Activated T-helper 1 cell treated with anti-CD3 and anti-CD28 coated beads, Interleukin-12 subunit alpha, Interleukin-12 subunit beta, Interleukin-2, Interleukin-4 antibody, amounts not matched to agents 30 ng/mL and 10 ng/mL and 1 ng/mL, durations not matched to agents 14 hours and 24 hours and 36 hours (primary cell): ENCODE results near the gene DOLPP1. TPM values are rescaled to one million over a fixed set of nuclear protein-coding genes. Genes with fewer than 3 reads are reported as not detected.

ENCODE experiments used
- DNase-seq: peaks from one replicate; pipeline ENCODE4 v3.0.0; 2021; ENCODE audit warnings: low spot score
- H3K27ac Mint-ChIP-seq: one replicate; pipeline ENCODE4 v1.8.0; 2021; ENCODE audit warnings: mild to moderate bottlenecking, mixed read lengths
- H3K27me3 Mint-ChIP-seq: one replicate; pipeline ENCODE4 v1.8.0; 2022; ENCODE audit warnings: mild to moderate bottlenecking, moderate library complexity, mixed read lengths; ENCODE audit not compliant: insufficient read depth
- H3K36me3 Mint-ChIP-seq: one replicate; pipeline ENCODE4 v1.8.0; 2021; ENCODE audit warnings: low read depth, mixed read lengths
- H3K4me1 Mint-ChIP-seq: one replicate; pipeline ENCODE4 v1.8.0; 2021; ENCODE audit warnings: low read depth, mixed read lengths
- H3K4me3 Mint-ChIP-seq: one replicate; pipeline ENCODE4 v1.8.0; 2021; ENCODE audit warnings: mild to moderate bottlenecking, moderate library complexity, mixed read lengths
- H3K9me3 Mint-ChIP-seq: one replicate; pipeline ENCODE4 v1.8.0; 2021; ENCODE audit warnings: mixed read lengths
- intact Hi-C: fragments of 100-400 bp; cut with micrococcal nuclease; formaldehyde crosslinking; loops from one replicate; pipeline ENCODE4 v1.15.1; 2024
- total RNA-seq: library from RNA; stranded (reverse); gene quantifications from 2 replicates; pipeline ENCODE4 v1.2.3, GENCODE V29; 2022

The DOLPP1 gene
- total RNA-seq, 1 donor from 2014 or later = 28.4 TPM

DNA sequence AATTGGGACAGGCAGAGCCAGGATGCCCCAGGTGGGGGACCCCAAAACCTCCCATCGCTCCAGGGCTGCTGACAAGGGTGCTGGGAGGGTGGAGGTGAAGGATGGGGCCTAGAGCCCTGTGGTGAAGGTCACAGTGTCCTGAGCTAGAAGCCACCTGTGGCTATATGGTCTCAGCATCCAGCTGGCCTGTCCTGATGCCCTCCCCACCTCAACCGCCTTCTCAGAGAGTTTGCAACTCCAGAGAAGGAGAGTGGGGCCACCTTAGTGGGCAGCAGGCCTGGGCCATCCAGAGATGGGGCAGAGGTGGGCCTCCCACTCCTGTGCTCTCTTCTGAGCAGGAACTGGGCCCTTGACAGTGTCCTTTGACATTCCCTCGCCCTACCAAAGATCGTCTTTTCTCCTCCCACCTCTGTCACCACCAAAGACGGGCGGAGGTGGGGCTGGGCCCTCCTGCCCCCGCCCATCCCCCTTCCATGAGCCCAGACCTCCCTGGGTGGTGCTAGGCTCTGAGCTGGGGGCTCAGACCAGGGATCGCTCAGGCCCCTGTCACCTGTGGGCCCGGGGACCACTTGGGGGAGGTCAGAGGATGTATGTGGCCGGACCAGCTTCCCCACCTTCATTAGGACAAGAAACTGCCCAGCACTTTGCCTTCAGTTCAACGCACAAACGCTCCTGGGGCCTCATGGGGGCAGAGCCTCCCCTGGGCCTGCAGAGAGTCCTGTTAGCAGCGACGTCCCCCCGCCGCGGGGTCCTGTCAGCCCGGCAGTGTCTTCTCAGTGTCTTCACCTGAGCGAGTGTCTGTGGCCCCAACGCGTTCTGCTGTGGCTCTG lies 10.0 kb upstream of the DOLPP1 start:
- Mint-ChIP-seq H3K9me3 (no peaks in the 10 kb centered on the region), H3K27ac (no peak overlapping the region), H3K36me3 (peaks cover 3% of the 10 kb centered on the region), H3K4me1 (peaks cover 12% of the 10 kb centered on the region), H3K27me3 (no peaks in the 10 kb centered on the region), H3K4me3 (no peak overlapping the region)
- no peak for DNase-seq
- intact Hi-C loops = no loop called here

DNA sequence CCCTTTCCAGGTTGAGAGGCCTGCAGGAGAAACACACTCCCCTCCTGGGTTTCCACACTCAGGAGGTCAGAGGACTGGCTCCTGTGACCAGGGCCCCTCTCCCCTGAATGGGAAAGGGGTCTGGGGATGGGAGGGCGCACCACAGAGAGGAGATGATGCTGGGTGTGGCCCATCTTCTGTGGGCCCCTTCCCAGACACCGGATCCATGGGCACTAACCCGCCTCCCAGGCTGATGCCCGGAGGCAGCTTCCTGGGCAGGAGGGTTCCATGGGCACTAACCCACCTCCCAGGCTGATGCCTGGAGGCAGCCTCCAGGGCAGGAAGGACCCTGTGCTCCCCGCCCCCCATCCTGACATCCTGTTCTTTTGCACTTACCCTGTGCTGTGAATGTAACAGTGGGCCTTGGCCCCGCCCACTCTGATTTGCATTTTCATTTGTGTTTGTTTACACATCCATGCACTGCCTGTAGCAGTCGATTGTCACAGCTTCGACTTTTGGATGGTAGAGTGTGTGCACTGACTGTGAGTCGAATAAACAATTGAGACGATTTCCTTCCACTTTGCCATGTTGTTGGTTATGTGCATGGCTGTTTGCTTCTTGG lies 9.3 kb upstream of the DOLPP1 start:
- peaks cover 12% of the 10 kb centered on the region for H3K4me1 Mint-ChIP-seq
- no peak overlapping the region for H3K4me3 Mint-ChIP-seq
- H3K36me3 Mint-ChIP-seq = peaks cover 2% of the 10 kb centered on the region
- H3K27me3 Mint-ChIP-seq = no peaks in the 10 kb centered on the region
- intact Hi-C loops = no loop called here
- no peak overlapping the region for H3K27ac Mint-ChIP-seq
- peak; percentile 14 for DNase-seq
- H3K9me3 Mint-ChIP-seq = no peaks in the 10 kb centered on the region

DNA sequence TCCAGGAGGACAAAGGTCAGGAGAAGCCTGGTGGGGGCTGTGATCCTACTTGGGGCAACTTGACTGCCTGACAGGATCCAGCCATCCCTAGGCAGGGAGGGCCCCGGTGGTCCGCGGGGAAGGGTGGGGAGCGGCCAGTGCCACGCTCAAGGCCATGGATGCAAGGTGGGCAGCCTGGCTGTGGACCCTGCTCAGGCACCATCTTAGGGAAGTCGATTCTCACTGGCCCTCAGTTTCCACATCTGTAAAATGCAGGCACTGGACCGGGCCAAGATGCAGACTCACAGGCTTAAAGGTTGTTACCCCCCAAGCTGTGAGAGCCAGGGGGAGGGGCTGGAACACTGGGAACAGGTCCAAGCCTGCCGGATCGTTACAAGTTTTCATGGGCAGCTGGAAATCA lies 8.7 kb upstream of the DOLPP1 start:
- no peak overlapping the region for H3K27ac Mint-ChIP-seq
- no peak overlapping the region for H3K4me3 Mint-ChIP-seq
- no peaks in the 10 kb centered on the region for H3K9me3 Mint-ChIP-seq
- H3K27me3 Mint-ChIP-seq = no peaks in the 10 kb centered on the region
- no peak for DNase-seq
- peaks cover 2% of the 10 kb centered on the region for H3K36me3 Mint-ChIP-seq
- intact Hi-C loops = no loop called here
- peaks cover 12% of the 10 kb centered on the region for H3K4me1 Mint-ChIP-seq

DNA sequence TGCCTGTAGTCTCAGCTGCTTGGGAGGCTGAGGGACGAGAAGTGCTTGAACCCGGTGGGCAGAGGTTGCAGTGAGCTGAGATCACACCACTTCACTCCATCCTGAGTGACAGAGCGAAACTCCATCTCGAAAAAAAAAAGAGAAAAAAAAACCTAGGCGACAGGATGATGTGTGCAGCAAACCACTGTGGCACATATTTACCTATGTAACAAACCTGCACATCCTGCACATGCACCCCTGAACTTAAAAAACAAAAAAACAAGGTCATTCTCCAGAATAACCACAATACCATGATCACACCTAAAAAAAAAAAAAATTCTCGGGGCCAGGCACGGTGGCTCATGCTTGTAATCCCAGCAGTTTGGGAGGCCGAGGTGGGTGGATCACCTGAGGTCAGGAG lies 7.5 kb upstream of the DOLPP1 start:
- Mint-ChIP-seq H3K36me3 (peaks cover 2% of the 10 kb centered on the region), H3K27me3 (no peaks in the 10 kb centered on the region), H3K9me3 (no peaks in the 10 kb centered on the region), H3K4me1 (peaks cover 10% of the 10 kb centered on the region), H3K27ac (peak overlapping the region; percentile 76), H3K4me3 (no peak overlapping the region)
- no peak for DNase-seq
- intact Hi-C loops = no loop called here

DNA sequence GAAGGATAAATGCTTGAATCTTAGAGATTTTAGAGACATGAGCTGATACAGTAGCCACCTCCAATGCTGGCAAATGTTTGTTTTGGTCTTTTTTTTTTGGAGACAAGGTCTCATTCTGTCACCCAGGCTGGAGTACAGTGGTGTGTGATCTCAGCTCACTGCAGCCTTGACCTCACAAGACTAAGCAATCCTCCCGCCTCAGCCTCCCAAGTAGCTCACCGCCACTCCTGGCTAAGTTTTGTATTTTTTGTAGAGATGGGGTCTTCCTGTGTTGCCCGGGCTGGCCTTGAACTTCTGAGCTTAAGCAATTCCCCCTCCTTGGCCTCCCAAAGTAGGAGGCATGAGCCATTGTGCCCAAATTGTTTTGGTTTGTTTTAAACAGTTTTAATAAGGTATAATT lies 6.8 kb upstream of the DOLPP1 start:
- no peaks in the 10 kb centered on the region for H3K27me3 Mint-ChIP-seq
- intact Hi-C loops = no loop called here
- no peak overlapping the region for H3K4me3 Mint-ChIP-seq
- no peak for DNase-seq
- no peaks in the 10 kb centered on the region for H3K9me3 Mint-ChIP-seq
- peaks cover 2% of the 10 kb centered on the region for H3K36me3 Mint-ChIP-seq
- peaks cover 5% of the 10 kb centered on the region for H3K4me1 Mint-ChIP-seq
- no peak overlapping the region for H3K27ac Mint-ChIP-seq

DNA sequence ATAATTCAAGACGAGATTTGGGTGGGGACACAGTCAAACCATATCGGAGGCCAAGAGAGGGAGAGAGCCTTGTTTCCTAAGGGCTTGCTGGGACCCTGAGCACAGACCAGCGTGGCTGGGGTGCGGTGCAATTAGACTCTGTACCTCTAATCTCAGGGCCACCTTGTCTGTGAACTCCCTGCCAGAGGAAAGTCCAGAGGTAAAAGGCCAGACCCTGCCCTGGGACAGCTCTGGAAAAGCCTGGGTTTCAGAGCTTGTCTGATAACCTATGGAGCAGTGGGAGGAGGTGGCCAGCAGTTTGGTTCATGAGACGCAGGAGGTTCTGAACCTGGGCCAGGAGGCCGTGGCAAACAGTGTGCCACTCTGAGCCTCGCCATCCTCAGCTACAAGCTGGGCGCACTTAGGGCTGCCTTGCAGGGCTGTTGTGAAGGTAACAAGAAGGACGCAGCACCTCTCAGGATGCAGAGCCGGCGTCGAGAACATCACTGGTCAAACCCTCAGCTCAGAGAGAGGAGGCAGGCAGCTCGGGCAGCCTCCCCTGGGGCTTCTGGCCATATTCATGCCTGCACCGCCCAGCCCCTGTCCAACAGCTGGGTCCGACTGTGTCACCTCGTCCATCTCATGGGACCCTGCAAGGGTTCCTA lies 4.8 kb upstream of the DOLPP1 start:
- peaks cover 9% of the 10 kb centered on the region for H3K4me1 Mint-ChIP-seq
- no peak overlapping the region for H3K27ac Mint-ChIP-seq
- no peaks in the 10 kb centered on the region for H3K9me3 Mint-ChIP-seq
- peaks cover 2% of the 10 kb centered on the region for H3K27me3 Mint-ChIP-seq
- no peak for DNase-seq
- no peaks in the 10 kb centered on the region for H3K36me3 Mint-ChIP-seq
- H3K4me3 Mint-ChIP-seq = no peak overlapping the region
- intact Hi-C loops = no loop called here

DNA sequence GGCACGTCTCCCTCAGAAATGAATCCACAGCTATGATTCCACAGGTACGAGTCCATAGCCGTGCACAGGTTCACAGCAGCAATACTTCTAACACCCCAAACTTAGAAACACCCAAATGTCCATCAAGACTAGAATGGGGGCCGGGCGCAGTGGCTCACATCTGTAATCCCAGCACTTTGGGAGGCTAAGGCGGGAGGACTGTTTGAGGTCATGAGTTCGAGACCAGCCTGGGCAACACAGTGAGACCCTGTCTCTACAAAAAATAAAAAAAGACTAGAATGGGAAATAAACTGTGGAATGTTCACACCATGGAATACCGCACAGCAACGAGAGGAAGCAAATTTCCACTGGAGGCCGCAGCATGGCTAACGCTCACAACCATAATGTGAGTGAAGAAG lies 4.3 kb upstream of the DOLPP1 start:
- H3K27ac Mint-ChIP-seq = no peak overlapping the region
- intact Hi-C loops = no loop called here
- no peak for DNase-seq
- H3K4me1 Mint-ChIP-seq = peaks cover 9% of the 10 kb centered on the region
- H3K27me3 Mint-ChIP-seq = peaks cover 2% of the 10 kb centered on the region
- no peaks in the 10 kb centered on the region for H3K9me3 Mint-ChIP-seq
- no peaks in the 10 kb centered on the region for H3K36me3 Mint-ChIP-seq
- H3K4me3 Mint-ChIP-seq = no peak overlapping the region

DNA sequence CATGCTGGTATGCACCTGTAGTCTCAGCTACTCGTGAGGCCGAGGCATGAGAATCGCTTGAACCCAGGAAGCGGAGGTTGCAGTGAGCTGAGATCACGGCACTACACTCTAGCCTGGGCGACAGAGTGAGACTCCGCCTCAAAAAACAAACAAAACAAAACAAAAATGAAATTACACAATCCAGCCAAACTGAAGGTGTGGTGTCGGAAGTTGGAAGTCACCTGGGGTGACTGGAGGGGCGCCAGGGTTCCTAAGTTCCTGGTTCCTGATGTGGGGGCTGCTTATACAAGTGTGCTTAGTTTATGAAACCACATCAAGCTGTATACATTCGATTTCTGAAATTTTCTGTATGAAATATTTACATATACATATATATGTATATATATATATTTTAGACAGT lies 3.7 kb upstream of the DOLPP1 start:
- H3K36me3 Mint-ChIP-seq = no peaks in the 10 kb centered on the region
- H3K4me3 Mint-ChIP-seq = no peak overlapping the region
- DNase-seq = no peak
- no peak overlapping the region for H3K27ac Mint-ChIP-seq
- H3K27me3 Mint-ChIP-seq = peaks cover 2% of the 10 kb centered on the region
- no peaks in the 10 kb centered on the region for H3K9me3 Mint-ChIP-seq
- intact Hi-C loops = no loop called here
- peaks cover 9% of the 10 kb centered on the region for H3K4me1 Mint-ChIP-seq

DNA sequence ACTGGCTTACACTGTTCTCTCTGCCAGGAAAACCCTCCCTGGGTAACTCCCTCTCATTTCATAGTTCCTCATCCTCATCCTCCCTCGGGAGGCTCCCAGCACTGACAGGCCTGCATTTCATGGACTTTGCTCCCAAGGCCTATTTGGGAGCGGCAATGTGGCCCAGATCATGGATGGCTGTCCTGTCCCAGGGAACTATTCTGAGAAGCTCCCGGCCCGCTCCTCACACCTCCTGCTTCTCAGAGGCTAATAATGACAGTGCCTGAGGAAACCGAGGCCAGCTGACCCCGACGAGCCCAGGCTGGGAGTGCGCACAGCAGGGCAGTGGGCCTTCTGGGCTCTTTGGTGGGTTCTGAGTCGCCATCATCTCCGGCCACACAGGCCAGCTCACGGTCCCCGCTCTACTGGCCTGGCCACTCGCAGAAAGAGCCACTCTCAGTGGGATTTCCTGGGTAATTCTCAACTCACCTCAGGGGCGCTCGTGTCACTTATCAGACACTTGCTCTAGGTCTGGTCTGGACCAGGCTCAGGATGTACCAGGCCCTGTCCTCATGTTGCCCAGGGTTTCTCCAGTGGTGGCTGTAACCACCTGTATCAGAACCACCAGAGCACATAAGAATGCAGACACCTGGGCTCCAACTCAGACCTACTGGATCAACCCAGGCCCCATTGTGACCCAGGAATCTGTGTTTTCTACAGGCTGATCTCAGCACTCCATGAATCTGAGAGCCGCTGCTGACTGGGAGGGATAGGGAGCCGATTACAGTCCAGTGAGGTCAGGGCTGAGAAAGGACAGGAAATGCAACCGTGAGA lies 2.0 kb upstream of the DOLPP1 start:
- intact Hi-C loops = no loop called here
- no peak for DNase-seq
- Mint-ChIP-seq H3K27ac (no peak overlapping the region), H3K4me3 (peak overlapping the region; percentile 94), H3K36me3 (no peaks in the 10 kb centered on the region), H3K4me1 (peaks cover 17% of the 10 kb centered on the region), H3K9me3 (no peaks in the 10 kb centered on the region), H3K27me3 (peaks cover 2% of the 10 kb centered on the region)

DNA sequence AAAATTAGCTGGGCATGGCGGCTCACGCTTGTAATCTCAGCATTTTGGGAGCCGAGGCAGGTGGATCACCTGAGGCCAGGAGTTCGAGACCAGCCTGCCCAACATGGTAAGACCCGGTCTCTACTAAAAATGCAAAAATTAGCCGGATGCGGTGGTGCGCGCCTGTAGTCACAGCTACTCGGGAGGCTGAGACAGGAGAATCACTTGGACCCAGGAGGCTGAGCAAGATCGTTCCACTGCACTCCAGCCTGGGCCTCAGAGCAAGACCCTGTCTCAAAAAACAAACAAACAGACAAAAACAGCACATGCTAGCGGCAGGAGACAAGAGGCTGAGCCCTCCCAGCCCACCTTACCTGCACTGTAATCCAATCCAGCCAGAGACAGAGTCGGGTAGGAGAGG lies 1.1 kb upstream of the DOLPP1 start:
- Mint-ChIP-seq H3K4me3 (peak overlapping the region; percentile 94), H3K4me1 (peaks cover 17% of the 10 kb centered on the region), H3K9me3 (no peaks in the 10 kb centered on the region), H3K27me3 (peaks cover 2% of the 10 kb centered on the region), H3K27ac (no peak overlapping the region), H3K36me3 (no peaks in the 10 kb centered on the region)
- intact Hi-C loops = loop anchor here (1.0 to 5.0 kb wide), 8 partner anchors 44 to 723 kb away; partner anchors contain the start of genes DOLK, GLE1, LRRC8A and MIGA2
- no peak for DNase-seq

DNA sequence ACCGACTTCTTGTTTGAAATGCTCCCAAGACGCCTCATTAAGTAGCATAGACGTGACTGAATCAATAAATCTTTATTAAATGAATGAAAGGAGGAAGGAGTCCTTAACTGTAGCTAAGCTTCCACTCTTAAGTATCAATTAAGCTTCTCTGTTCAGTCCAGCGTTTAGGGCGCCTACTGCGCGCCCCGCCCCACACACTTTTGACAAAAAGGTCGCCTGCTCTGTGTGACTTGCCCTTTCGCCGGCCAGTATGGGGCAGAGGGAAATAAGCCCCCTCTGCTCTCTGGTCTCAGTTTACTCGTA lies 662 bp upstream of the DOLPP1 start:
- peaks cover 1% of the 10 kb centered on the region for H3K36me3 Mint-ChIP-seq
- no peaks in the 10 kb centered on the region for H3K9me3 Mint-ChIP-seq
- intact Hi-C loops = loop anchor here (1.0 to 5.0 kb wide), 8 partner anchors 44 to 723 kb away; partner anchors contain the start of genes DOLK, GLE1, LRRC8A and MIGA2
- peaks cover 17% of the 10 kb centered on the region for H3K4me1 Mint-ChIP-seq
- DNase-seq = no peak
- H3K27me3 Mint-ChIP-seq = peaks cover 2% of the 10 kb centered on the region
- H3K27ac Mint-ChIP-seq = peak overlapping the region; percentile 82
- H3K4me3 Mint-ChIP-seq = peak overlapping the region; percentile 94

DNA sequence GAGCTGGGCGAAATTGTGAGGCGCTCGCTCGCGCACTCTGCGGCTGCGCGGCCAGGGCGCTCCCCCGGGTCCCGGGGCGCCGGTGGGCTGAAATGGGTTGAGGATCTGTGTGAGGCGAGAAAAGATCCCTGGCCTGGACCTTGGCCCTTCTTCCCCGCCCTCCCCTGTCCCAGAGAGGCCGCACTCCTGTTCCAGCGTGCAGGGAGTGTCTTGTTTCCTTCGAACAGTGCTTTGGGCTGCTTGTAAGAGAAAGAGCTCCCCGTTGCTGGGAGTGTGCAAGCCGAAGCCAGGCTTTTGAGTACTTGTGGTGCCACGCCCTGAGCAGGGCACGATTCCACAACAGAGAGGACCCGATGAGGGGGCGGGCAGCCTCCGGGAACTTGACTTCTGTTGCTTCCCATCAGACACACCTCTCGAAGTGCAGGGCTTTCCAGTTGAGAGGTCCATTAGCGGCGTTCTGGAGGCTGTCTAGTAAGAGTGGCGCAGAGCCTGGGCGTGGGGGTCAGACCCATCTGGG lies 535 bp downstream of the DOLPP1 start:
- peaks cover 17% of the 10 kb centered on the region for H3K4me1 Mint-ChIP-seq
- H3K27me3 Mint-ChIP-seq = peaks cover 2% of the 10 kb centered on the region
- intact Hi-C loops = loop anchor here (1.0 to 5.0 kb wide), 6 partner anchors 29 to 577 kb away; partner anchors contain the start of genes CRAT, DOLK, GLE1 and LRRC8A
- peak overlapping the region; percentile 94 for H3K4me3 Mint-ChIP-seq
- no peaks in the 10 kb centered on the region for H3K9me3 Mint-ChIP-seq
- H3K36me3 Mint-ChIP-seq = peaks cover 1% of the 10 kb centered on the region
- H3K27ac Mint-ChIP-seq = peak overlapping the region; percentile 70
- DNase-seq = no peak
